HEK293 (cell line): Measurements from ENCODE around the gene ZNF507.

Experiments
- CTCF ChIA-PET: fragments of 350-600 bp; formaldehyde crosslinking; extraction: SDS; loops from one replicate; lab custom pipeline; 2021; ENCODE audit warnings: antibody characterized with exemption; lab: Yijun Ruan, JAX
- POLR2A ChIA-PET: fragments of 300-600 bp; formaldehyde crosslinking; extraction: SDS; loops from one replicate; lab custom pipeline; 2020; ENCODE audit warnings: antibody characterized with exemption, inconsistent platforms; lab: Yijun Ruan, JAX
- H3K27ac ChIP-seq: fragments of 200-500 bp; sonication (Bioruptor generic); 2 replicates; pipeline ENCODE4 v1.5.1; 2014; ENCODE audit warnings: low read depth, low read length, control low read depth, inconsistent platforms; ENCODE audit errors: extremely low read depth
- H3K36me3 ChIP-seq, 2 experiments: fragments of 200-500 bp in 1 of 2; sonication (Bioruptor generic) in 1 of 2; 1 replicate in 1 of 2; 2 replicates in 1 of 2; pipeline ENCODE4 v1.5.1; 2014 to 2017; ENCODE audit warnings: inconsistent platforms in 2 of 2, low read length in 2 of 2; ENCODE audit not compliant: control insufficient read depth in 2 of 2, insufficient read depth in 1 of 2
- H3K4me1 ChIP-seq: fragments of 200-500 bp; sonication (Bioruptor generic); 2 replicates; pipeline ENCODE4 v1.5.1; 2014; ENCODE audit warnings: mild to moderate bottlenecking, low read length, inconsistent platforms; ENCODE audit not compliant: control insufficient read depth, insufficient read depth
- H3K4me3 ChIP-seq: 2 replicates; pipeline ENCODE4 v1.5.1; 2011; ENCODE audit warnings: low read depth, mild to moderate bottlenecking, control low read depth, low read length, moderate library complexity
- H3K9me3 ChIP-seq: fragments of 200-500 bp; sonication (Bioruptor generic); 2 replicates; pipeline ENCODE4 v1.5.1; 2014; ENCODE audit warnings: low read depth, low read length, inconsistent platforms; ENCODE audit not compliant: control insufficient read depth, insufficient read depth
- FEZF1 ChIP-seq: fragments of 450-650 bp; formaldehyde crosslinking; IDR thresholded peaks from 2 replicates; pipeline ENCODE4 v1.5.1; 2016; ENCODE audit warnings: missing biosample characterization, missing genetic modification characterization
- GLIS1 ChIP-seq: fragments of 450-650 bp; formaldehyde crosslinking; IDR thresholded peaks from 2 replicates; pipeline ENCODE4 v1.5.1; 2016; ENCODE audit warnings: missing biosample characterization, missing genetic modification characterization
- GLIS2 ChIP-seq: fragments of 450-650 bp; formaldehyde crosslinking; IDR thresholded peaks from 2 replicates; pipeline ENCODE4 v1.5.1; 2016; ENCODE audit warnings: missing biosample characterization, missing genetic modification characterization
- IKZF3 ChIP-seq: fragments of 450-650 bp; IDR thresholded peaks from 2 replicates; pipeline ENCODE4 v1.5.0; 2018; ENCODE audit warnings: missing biosample characterization, mild to moderate bottlenecking, missing genetic modification characterization, moderate library complexity
- MZF1 ChIP-seq: fragments of 450-650 bp; formaldehyde crosslinking; IDR thresholded peaks from 2 replicates; pipeline ENCODE4 v1.5.1; 2017; ENCODE audit warnings: missing biosample characterization, missing genetic modification characterization, borderline replicate concordance
- SCRT1 ChIP-seq: fragments of 450-650 bp; formaldehyde crosslinking; IDR thresholded peaks from 2 replicates; pipeline ENCODE4 v1.5.1; 2016; ENCODE audit warnings: missing biosample characterization, missing genetic modification characterization, borderline replicate concordance
- ZNF140 ChIP-seq: fragments of 450-650 bp; formaldehyde crosslinking; IDR thresholded peaks from 2 replicates; pipeline ENCODE4 v1.5.1; 2016; ENCODE audit warnings: missing biosample characterization, missing genetic modification characterization
- ZNF2 ChIP-seq: fragments of 450-650 bp; formaldehyde crosslinking; IDR thresholded peaks from 2 replicates; pipeline ENCODE4 v1.5.1; 2016; ENCODE audit warnings: missing biosample characterization, missing genetic modification characterization
- ZNF211 ChIP-seq: fragments of 450-650 bp; formaldehyde crosslinking; IDR thresholded peaks from 2 replicates; pipeline ENCODE4 v1.5.1; 2016; ENCODE audit warnings: low read depth, missing biosample characterization, missing genetic modification characterization
- ZNF350 ChIP-seq: fragments of 450-650 bp; formaldehyde crosslinking; IDR thresholded peaks from 2 replicates; pipeline ENCODE4 v1.5.0; 2017; ENCODE audit warnings: missing biosample characterization, mild to moderate bottlenecking, missing genetic modification characterization
- ZNF449 ChIP-seq: fragments of 450-650 bp; formaldehyde crosslinking; IDR thresholded peaks from 2 replicates; pipeline ENCODE4 v1.5.1; 2017; ENCODE audit warnings: missing biosample characterization, mild to moderate bottlenecking, missing genetic modification characterization, moderate library complexity
- ZNF549 ChIP-seq: fragments of 450-650 bp; IDR thresholded peaks from 2 replicates; pipeline ENCODE4 v1.5.1; 2018; ENCODE audit warnings: missing biosample characterization, missing genetic modification characterization, mild to moderate bottlenecking, inconsistent platforms, moderate library complexity
- ZNF558 ChIP-seq: fragments of 450-650 bp; formaldehyde crosslinking; IDR thresholded peaks from 2 replicates; pipeline ENCODE4 v1.5.1; 2016; ENCODE audit warnings: missing biosample characterization, missing genetic modification characterization
- ZNF600 ChIP-seq: fragments of 450-650 bp; formaldehyde crosslinking; IDR thresholded peaks from 2 replicates; pipeline ENCODE4 v1.5.1; 2016; ENCODE audit warnings: missing biosample characterization, missing genetic modification characterization
- ZNF623 ChIP-seq: fragments of 450-650 bp; formaldehyde crosslinking; IDR thresholded peaks from 2 replicates; pipeline ENCODE4 v1.5.1; 2016; ENCODE audit warnings: missing biosample characterization, missing genetic modification characterization
- ZNF658 ChIP-seq: fragments of 450-650 bp; formaldehyde crosslinking; IDR thresholded peaks from 2 replicates; pipeline ENCODE4; 2016; ENCODE audit warnings: missing biosample characterization, missing genetic modification characterization
- ZNF837 ChIP-seq: fragments of 450-650 bp; formaldehyde crosslinking; IDR thresholded peaks from 2 replicates; pipeline ENCODE4 v1.5.1; 2016; ENCODE audit warnings: missing biosample characterization, missing genetic modification characterization
- ZSCAN18 ChIP-seq: fragments of 450-650 bp; formaldehyde crosslinking; IDR thresholded peaks from 2 replicates; pipeline ENCODE4 v1.5.1; 2016; ENCODE audit warnings: missing biosample characterization, missing genetic modification characterization
- ZSCAN5A ChIP-seq: fragments of 450-650 bp; formaldehyde crosslinking; IDR thresholded peaks from 2 replicates; pipeline ENCODE4 v1.5.1; 2016; ENCODE audit warnings: missing biosample characterization, missing genetic modification characterization
- TF ChIP-seq, protein P1 (sequence below): fragments of 450-650 bp; formaldehyde crosslinking; IDR thresholded peaks from 2 replicates; pipeline ENCODE4 v1.5.1; 2016; ENCODE audit warnings: missing biosample characterization, missing genetic modification characterization

Gene ZNF507

DNA sequence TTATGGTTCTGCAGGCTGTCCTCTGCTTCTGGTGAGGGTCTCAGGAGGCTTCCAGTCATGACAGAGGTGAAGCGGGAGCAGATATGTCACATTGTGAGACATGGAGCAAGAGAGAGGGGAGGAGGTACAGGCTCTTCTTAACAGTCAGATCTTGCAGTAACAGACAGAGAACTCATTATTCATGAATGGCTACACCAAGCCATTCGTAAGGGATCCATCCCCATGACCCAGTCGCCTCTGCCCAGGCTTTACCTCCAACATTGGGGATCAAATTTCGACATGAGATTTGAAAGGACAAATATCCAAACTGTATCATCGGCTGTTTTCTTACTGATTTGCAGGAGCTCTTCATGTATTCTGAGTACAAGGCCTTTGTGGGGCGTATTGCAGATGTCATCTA, 21.7 kb downstream of the ZNF507 start:
- ChIA-PET CTCF (interaction anchor here (0.6 to 2.6 kb wide), 5 partner anchors 9 to 337 kb away, joined by 3 to 18 read pairs (median 3); no protein-coding TSS in a partner anchor), POLR2A (interaction anchor here (1.0 kb wide), 1 partner anchor 10 kb away, joined by 3 read pairs; no protein-coding TSS in a partner anchor)
- H3K27ac ChIP-seq, result no peak overlapping the region
- peaks cover 8% of the 10 kb centered on the region; the same call in 1 of the 2 replicates for H3K4me1 ChIP-seq
- peaks cover 76 to 84% of the 10 kb centered on the region in 2 experiments for H3K36me3 ChIP-seq
- TF ChIP-seq MZF1 (peak; percentile 51; the same call in 1 of the 2 replicates), SCRT1 (no peak)
- no peak overlapping the region for H3K4me3 ChIP-seq
- no peaks in the 10 kb centered on the region; the same call in 1 of the 2 replicates for H3K9me3 ChIP-seq

- no peak overlapping the region for H3K27ac ChIP-seq
- peaks cover 3% of the 10 kb centered on the region; the same call in 1 of the 2 replicates for H3K9me3 ChIP-seq
- peaks cover 12% of the 10 kb centered on the region for H3K4me1 ChIP-seq
- H3K4me3 ChIP-seq, result no peak overlapping the region
- TF ChIP-seq, protein P1, sequence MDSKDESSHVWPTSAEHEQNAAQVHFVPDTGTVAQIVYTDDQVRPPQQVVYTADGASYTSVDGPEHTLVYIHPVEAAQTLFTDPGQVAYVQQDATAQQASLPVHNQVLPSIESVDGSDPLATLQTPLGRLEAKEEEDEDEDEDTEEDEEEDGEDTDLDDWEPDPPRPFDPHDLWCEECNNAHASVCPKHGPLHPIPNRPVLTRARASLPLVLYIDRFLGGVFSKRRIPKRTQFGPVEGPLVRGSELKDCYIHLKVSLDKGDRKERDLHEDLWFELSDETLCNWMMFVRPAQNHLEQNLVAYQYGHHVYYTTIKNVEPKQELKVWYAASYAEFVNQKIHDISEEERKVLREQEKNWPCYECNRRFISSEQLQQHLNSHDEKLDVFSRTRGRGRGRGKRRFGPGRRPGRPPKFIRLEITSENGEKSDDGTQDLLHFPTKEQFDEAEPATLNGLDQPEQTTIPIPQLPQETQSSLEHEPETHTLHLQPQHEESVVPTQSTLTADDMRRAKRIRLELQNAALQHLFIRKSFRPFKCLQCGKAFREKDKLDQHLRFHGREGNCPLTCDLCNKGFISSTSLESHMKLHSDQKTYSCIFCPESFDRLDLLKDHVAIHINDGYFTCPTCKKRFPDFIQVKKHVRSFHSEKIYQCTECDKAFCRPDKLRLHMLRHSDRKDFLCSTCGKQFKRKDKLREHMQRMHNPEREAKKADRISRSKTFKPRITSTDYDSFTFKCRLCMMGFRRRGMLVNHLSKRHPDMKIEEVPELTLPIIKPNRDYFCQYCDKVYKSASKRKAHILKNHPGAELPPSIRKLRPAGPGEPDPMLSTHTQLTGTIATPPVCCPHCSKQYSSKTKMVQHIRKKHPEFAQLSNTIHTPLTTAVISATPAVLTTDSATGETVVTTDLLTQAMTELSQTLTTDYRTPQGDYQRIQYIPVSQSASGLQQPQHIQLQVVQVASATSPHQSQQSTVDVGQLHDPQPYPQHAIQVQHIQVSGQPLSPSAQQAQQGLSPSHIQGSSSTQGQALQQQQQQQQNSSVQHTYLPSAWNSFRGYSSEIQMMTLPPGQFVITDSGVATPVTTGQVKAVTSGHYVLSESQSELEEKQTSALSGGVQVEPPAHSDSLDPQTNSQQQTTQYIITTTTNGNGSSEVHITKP (tag by site-specific recombination), result no peak
- TF ChIP-seq GLIS1 (no peak), ZNF837 (tag by site-specific recombination) (no peak), ZNF549 (tag by site-specific recombination) (no peak), IKZF3 (tag by site-specific recombination) (no peak), ZNF658 (no peak), ZNF211 (tag by site-specific recombination) (no peak), ZNF558 (no peak), ZNF350 (tag by site-specific recombination) (peak; percentile 51; the same call in 1 of the 2 replicates), ZSCAN18 (tag by site-specific recombination) (no peak), ZNF449 (0 out of 2 replicates have a peak, but pooled peaks have one; percentile 45), ZNF623 (tag by site-specific recombination) (no peak), ZNF140 (no peak), ZNF2 (tag by site-specific recombination) (no peak), GLIS2 (no peak), ZSCAN5A (tag by site-specific recombination) (no peak), ZNF600 (0 out of 2 replicates have a peak, but pooled peaks have one; percentile 11), FEZF1 (tag by site-specific recombination) (no peak)
- TF ChIP-seq, all 188 proteins: peak for 3
- CTCF ChIA-PET, result interaction anchor here (0.6 to 2.6 kb wide), 9 partner anchors 8 to 152 kb away, joined by 3 to 18 read pairs (median 3); no protein-coding TSS in a partner anchor
- peaks cover 76 to 83% of the 10 kb centered on the region in 2 experiments for H3K36me3 ChIP-seq
- POLR2A ChIA-PET, result interaction anchor here (1.0 kb wide), 1 partner anchor 11 kb away, joined by 3 read pairs; no protein-coding TSS in a partner anchor
These were observed 22.6 kb downstream of the ZNF507 start for GRCh38 chr19:32367948-32368536.
